ENCODE data around the gene GOLGA8S.
"Not testable (repeated sequence)": the region's sequence is repeated elsewhere in the genome, so short reads cannot be mapped to it uniquely, and the experiment has no call there.

GOLGA8S gene

GRCh38 chr15:23384371-23384770 is 29.8 kb downstream of the GOLGA8S start:
- no peak overlapping the region for H3K4me3 ChIP-seq (ENCODE audit: low read length)
- no peak for TF ChIP-seq CTCF (conservative IDR thresholded peaks at IDR 0.05; ENCODE audit: low read depth, low read length)
- DNase-seq (ENCODE audit: low read depth) = no peak

- no peak for TF ChIP-seq CTCF (conservative IDR thresholded peaks at IDR 0.05; ENCODE audit: low read depth, low read length)
- H3K4me3 ChIP-seq (ENCODE audit: low read length) = no peak overlapping the region
- no peak for DNase-seq (ENCODE audit: low read depth)
Measured at GRCh38 chr15:23385886-23386430, 31.4 kb downstream of the GOLGA8S start.

GRCh38 chr15:23387621-23388190 is 33.2 kb downstream of the GOLGA8S start:
- no peak overlapping the region for H3K4me3 ChIP-seq (ENCODE audit: low read length)
- DNase-seq (ENCODE audit: low read depth) = no peak
- no peak for TF ChIP-seq CTCF (conservative IDR thresholded peaks at IDR 0.05; ENCODE audit: low read depth, low read length)

GRCh38 chr15:23395030-23395692 is 40.6 kb downstream of the GOLGA8S start:
- no peak overlapping the region for H3K4me3 ChIP-seq (ENCODE audit: low read length)
- no peak for TF ChIP-seq CTCF (conservative IDR thresholded peaks at IDR 0.05; ENCODE audit: low read depth, low read length)
- no peak for DNase-seq (ENCODE audit: low read depth)

GRCh38 chr15:23395832-23396231 is 41.3 kb downstream of the GOLGA8S start:
- no peak for DNase-seq (ENCODE audit: low read depth)

GRCh38 chr15:23397779-23398178 is 43.2 kb downstream of the GOLGA8S start:
- no peak for DNase-seq (ENCODE audit: low read depth)
- H3K4me3 ChIP-seq (ENCODE audit: low read length) = no peak overlapping the region
- no peak for TF ChIP-seq CTCF (conservative IDR thresholded peaks at IDR 0.05; ENCODE audit: low read depth, low read length)

More at GRCh38 chr15:23395832-23396231, 41.3 kb downstream of the GOLGA8S start:
- no peak overlapping the region for H3K4me3 ChIP-seq (ENCODE audit: low read length)
- TF ChIP-seq CTCF (conservative IDR thresholded peaks at IDR 0.05; ENCODE audit: low read depth, low read length) = no peak

GRCh38 chr15:23398357-23398756 is 43.8 kb downstream of the GOLGA8S start:
- not testable (repeated sequence) for H3K4me3 ChIP-seq (ENCODE audit: low read length); DNase-seq (ENCODE audit: low read depth)

- DNase-seq (ENCODE audit: low read depth); H3K4me3 ChIP-seq (ENCODE audit: low read length): not testable (repeated sequence)
Measured at GRCh38 chr15:23399207-23399606, 44.7 kb downstream of the GOLGA8S start.
